Activated CD8-positive, alpha-beta memory T cell treated with anti-CD3 and anti-CD28 coated beads for 36 hours (primary cell): ENCODE measurements around the gene USH1G. TPM values are rescaled to one million over a fixed set of nuclear protein-coding genes. Genes with fewer than 3 reads are reported as not detected.
"Not testable (repeated sequence)": the region's sequence is repeated elsewhere in the genome, so short reads cannot be mapped to it uniquely, and the experiment has no call there.

Experiments
- CTCF ChIA-PET: fragments of 350-600 bp; sonication (Branson Sonifier 250); formaldehyde crosslinking; loops from one replicate; lab custom pipeline; 2021; ENCODE audit warnings: antibody characterized with exemption; lab: Charles Lee
- POLR2A ChIA-PET: fragments of 350-600 bp; sonication (Branson Sonifier 250); formaldehyde crosslinking; loops from one replicate; lab custom pipeline; 2021; ENCODE audit warnings: antibody characterized with exemption; lab: Charles Lee
- total RNA-seq, 2 experiments: library from RNA; stranded (reverse); gene quantifications; one replicate each; pipeline ENCODE4 v1.2.3, GENCODE V29; 2021

The USH1G gene
- total RNA-seq, 2 experiments from 2014 or later, result not detected

- ChIA-PET POLR2A (interaction anchor here (0.8 to 1.7 kb wide), 7 partner anchors 11 to 128 kb away, joined by 3 to 8 read pairs (median 4); partner anchors contain the start of gene NAT9), CTCF (interaction anchor here (0.7 to 4.3 kb wide), 8 partner anchors 8 to 216 kb away, joined by 3 to 39 read pairs (median 4); partner anchors contain the start of genes GRIN2C and OTOP2)
These were observed 49.8 kb downstream of the USH1G start for GRCh38 chr17:74873037-74873873.

- ChIA-PET CTCF (interaction anchor here (0.7 to 4.3 kb wide), 6 partner anchors 7 to 94 kb away, joined by 3 to 39 read pairs (median 5); partner anchors contain the start of genes GRIN2C and OTOP2), POLR2A (interaction anchor here (0.8 to 1.7 kb wide), 7 partner anchors 10 to 127 kb away, joined by 3 to 8 read pairs (median 4); partner anchors contain the start of gene NAT9)
These were observed 50.6 kb downstream of the USH1G start, which contains the start of gene FDXR for GRCh38 chr17:74872313-74873036. FDXR (minus strand) TSS chr17:74872994; CDS start chr17:74872944, 50 bp downstream.

DNA sequence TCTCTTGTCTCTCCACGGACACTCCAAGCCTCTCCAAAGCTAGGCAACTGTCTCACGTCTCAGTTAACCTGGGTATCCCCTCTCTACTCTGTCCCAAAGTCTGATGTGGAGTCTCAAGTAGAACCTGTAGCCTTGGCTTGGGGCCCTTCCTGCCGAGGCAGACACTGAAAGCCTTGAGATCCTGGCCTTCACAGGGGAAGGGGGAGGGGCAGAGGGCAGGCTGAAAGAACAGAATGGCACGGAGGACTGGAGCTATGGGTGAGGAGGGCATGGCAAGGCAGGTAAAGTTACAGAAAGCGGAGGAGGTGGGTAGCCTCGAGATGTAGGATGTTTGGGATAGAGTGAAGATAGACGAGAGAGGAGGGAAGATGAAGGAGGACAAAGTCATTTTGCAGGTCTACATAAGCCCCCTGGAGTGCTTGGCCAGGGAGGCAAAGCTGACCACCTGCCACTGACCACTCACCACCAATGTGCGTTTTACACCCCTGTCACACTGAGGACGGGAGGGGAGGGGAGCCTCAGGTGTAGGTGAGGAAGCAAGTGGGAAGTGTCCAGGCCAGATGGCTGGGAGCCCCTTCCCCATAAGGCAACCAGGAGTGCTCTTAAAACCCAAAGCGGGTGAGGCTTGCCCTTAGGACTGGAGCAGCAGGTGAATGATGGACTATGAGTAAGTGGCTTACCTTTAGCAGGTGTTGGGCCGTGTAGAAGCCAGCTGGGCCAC lies 51.5 kb downstream of the USH1G start:
- CTCF ChIA-PET, result interaction anchor here (1.3 to 4.3 kb wide), 2 partner anchors 10 to 81 kb away, joined by 3 to 39 read pairs; partner anchors contain the start of gene GRIN2C

DNA sequence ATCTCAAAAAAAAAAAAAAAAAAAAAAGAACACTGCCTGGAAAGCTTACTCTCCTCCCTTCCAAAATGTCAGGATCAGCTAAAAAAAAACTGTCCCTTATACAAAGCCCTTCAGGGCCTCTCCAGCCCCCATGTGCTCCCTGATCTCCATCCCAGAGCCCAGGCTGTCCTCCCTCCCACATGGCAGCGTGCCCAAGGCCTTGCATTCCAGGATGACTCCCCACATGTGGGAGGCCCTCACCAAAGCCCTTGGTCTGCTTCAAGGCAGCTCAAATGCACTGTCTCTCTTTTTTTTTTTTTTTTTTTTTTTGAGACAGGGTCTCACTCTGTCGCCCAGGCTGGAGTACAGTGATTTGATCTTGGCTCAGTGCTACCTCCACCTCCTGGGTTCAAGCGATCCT lies 52.5 kb downstream of the USH1G start:
- ChIA-PET CTCF (interaction anchor here (0.6 to 4.3 kb wide), 3 partner anchors 9 to 79 kb away, joined by 3 to 39 read pairs (median 4); partner anchors contain the start of gene GRIN2C), POLR2A (no interaction called here)

More for the DNA sequence above, 51.5 kb downstream of the USH1G start:
- POLR2A ChIA-PET, result no interaction called here

- POLR2A ChIA-PET, result not testable (repeated sequence)
- CTCF ChIA-PET, result interaction anchor here (0.6 to 4.3 kb wide), 3 partner anchors 9 to 78 kb away, joined by 3 to 39 read pairs (median 4); partner anchors contain the start of gene GRIN2C
These were observed 53.0 kb downstream of the USH1G start for GRCh38 chr17:74870028-74870427.

DNA sequence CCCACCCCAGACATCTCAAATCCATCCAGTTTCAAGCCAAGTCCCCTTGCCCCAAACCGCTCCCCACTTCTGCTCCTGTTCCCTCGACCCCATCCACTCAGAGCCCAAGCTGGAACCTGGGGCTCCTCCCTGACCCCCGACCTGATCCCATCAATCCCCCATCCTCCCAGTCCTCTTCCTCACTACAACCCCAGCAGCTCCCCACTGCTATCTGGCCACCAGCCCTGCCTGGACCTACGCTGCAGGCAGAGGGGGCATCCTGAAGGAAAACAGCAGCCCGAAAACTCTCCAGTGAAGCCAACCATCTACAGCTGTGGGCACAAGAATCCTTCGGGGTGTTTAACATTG lies 54.2 kb downstream of the USH1G start:
- ChIA-PET CTCF (interaction anchor here (1.4 to 2.1 kb wide), 2 partner anchors 9 to 78 kb away, joined by 3 to 7 read pairs; partner anchors contain the start of gene GRIN2C), POLR2A (no interaction called here)

DNA sequence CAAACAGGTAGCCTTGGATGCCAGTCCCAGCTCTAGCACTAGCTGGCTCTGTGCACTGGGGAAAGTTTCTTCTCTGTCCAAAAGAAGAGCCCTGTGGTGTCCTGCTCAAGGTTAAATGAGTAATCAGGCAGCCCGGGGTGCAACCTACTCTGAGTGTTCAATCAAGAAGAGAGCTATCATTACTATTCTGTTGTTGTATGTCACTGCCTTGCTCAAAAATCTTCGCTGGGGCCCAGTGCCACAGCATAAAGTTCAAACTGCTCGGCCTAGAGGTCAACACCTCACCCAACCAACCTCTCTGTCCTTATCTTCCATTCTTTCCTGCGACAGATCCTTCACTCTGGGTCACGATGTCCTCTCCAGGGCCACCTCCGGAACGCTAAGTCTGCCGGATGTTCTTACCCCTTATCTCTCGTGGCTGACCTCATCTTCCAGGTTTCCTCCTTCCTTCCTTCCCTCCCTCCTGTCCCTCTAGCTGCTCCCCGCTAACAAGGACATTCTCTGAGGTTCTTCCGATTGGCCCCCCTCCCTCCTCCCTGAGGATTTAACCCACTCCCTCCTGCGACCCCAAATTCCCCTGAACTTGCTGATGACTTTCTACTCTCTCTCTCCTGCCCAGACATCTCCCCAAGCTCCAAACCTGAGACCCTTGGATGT lies 54.7 kb downstream of the USH1G start:
- POLR2A ChIA-PET, result no interaction called here

GRCh38 chr17:74866198-74866835 lies 56.7 kb downstream of the USH1G start:
- CTCF ChIA-PET, result interaction anchor here (0.8 to 9.1 kb wide), 10 partner anchors 10 to 129 kb away, joined by 3 to 112 read pairs (median 6); partner anchors contain the start of gene RAB37
- POLR2A ChIA-PET, result no interaction called here

More for the DNA sequence above, 54.7 kb downstream of the USH1G start:
- CTCF ChIA-PET, result interaction anchor here (1.4 to 2.1 kb wide), 2 partner anchors 9 to 77 kb away, joined by 3 to 7 read pairs; partner anchors contain the start of gene GRIN2C

Other genes with a start within 250 kb of the USH1G start
- not detected for gene CD300LF, start 210.3 kb downstream of the USH1G start, total RNA-seq
- gene RAB37, start 186.0 kb downstream of the USH1G start, total RNA-seq, result 1 to 10 TPM; 1.3 to 1.4 TPM
- gene NHERF1, start 174.6 kb downstream of the USH1G start, total RNA-seq, result 100 to 1,000 TPM; 135 to 143 TPM
- 10 to 100 TPM; 44.4 to 49.6 TPM for gene NAT9, start 146.9 kb downstream of the USH1G start, total RNA-seq
- gene GRIN2C, start 63.4 kb downstream of the USH1G start, total RNA-seq, result not detected
- gene FDXR, start 50.3 kb downstream of the USH1G start, total RNA-seq, result 10 to 100 TPM; 21.0 to 22.5 TPM
- gene FADS6, start 29.6 kb downstream of the USH1G start, total RNA-seq, result not detected
- not detected for gene OTOP2, start 1.0 kb upstream of the USH1G start, total RNA-seq
- gene OTOP3, start 12.6 kb upstream of the USH1G start, total RNA-seq, result not detected
- gene HID1, start 49.5 kb upstream of the USH1G start, total RNA-seq, result 1 to 10 TPM in 1 of 2 experiments, under 1 TPM in 1; 0.89 to 1.9 TPM
- gene CDR2L, start 64.4 kb upstream of the USH1G start, total RNA-seq, result 1 to 10 TPM; 1.8 to 2.0 TPM
- gene MRPL58, start 89.4 kb upstream of the USH1G start, total RNA-seq, result 10 to 100 TPM; 65.5 to 66.5 TPM
- 100 to 1,000 TPM; 175 to 181 TPM for gene ATP5PD, start 123.7 kb upstream of the USH1G start, total RNA-seq
- gene KCTD2, start 124.0 kb upstream of the USH1G start, total RNA-seq, result 10 to 100 TPM; 16.8 to 19.1 TPM
- gene SLC16A5, start 164.7 kb upstream of the USH1G start, total RNA-seq, result 1 to 10 TPM; 2.3 to 2.8 TPM
- gene ARMC7, start 186.7 kb upstream of the USH1G start, total RNA-seq, result 10 to 100 TPM; 10.8 to 11.8 TPM
- gene NT5C, start 208.5 kb upstream of the USH1G start, total RNA-seq, result 10 to 100 TPM; 77.0 to 81.4 TPM
- 100 to 1,000 TPM; 233 to 238 TPM for gene JPT1, start 231.3 kb upstream of the USH1G start, total RNA-seq